Ramos (cell line): ENCODE data around the gene SHISA6.

ENCODE experiments used
- in situ Hi-C: fragments of 300-500 bp; cut with MboI; formaldehyde crosslinking; loops from one replicate; pipeline ENCODE4 v1.14.3; 2022; ENCODE audit warnings: low sequenced_read_pairs; ENCODE audit not compliant: unreplicated experiment

The SHISA6 gene

GRCh38 chr17:11503308-11504035 is 262.5 kb downstream of the SHISA6 start:
- in situ Hi-C loops = no loop called here

DNA sequence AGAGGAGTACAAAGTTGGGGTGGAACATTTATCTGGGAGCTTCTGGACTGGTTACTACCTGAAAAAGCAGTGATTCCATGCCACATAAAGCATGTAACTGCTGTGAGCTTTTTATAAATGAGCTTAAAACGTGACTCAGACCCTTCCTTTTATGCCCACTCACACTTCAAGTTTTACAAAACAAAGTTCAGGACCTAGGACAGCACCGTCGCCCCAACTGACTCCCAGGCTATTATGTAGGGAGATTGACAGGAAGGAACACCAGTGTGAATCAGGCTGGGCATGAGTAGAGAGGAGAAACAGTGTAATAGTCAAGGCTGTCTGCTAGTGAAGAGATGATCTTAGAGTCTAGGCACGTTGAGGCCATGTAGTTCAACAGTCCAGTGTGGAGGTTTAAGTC is 265.6 kb downstream of the SHISA6 start:
- in situ Hi-C loops = no loop called here

DNA sequence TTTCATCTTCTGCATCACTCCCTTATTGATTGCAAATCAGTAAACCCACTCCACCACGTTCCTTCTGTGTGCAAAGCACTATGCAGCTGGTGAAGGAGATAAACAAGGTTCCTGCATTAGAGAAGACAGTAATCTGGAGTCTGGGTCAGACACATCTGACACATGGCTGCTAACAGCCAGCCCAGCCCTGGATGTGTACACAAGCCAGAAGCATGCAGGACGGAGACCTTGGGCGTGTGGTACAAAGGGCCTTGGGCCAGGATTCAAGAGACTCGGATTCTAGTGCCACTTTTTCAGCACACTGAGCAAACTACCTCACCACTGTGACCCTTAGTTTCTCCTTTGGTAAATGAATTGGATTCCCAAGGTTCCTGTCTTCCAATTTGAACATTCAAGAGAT is 270.7 kb downstream of the SHISA6 start:
- in situ Hi-C loops = no loop called here

DNA sequence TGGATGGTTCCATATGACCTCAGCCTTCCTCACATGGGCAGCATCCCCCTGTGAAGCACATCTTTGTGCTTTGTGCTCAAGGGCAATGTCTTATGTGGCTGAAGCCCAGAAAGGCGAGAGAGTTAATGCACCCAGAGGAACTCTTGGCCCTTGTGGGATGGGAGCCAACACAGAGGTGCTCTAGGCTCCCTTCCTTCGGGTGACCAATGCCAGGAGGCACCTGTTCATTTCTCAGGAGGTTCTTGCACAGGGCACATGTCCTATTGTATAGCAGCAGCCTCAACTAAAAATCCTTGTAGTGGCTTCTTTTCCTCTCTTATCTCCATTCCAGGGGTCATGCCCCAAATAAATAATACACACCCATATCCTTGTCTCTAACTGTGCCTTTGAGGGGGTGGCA is 273.6 kb downstream of the SHISA6 start:
- in situ Hi-C loops = no loop called here

- in situ Hi-C loops = no loop called here
These were observed 274.1 kb downstream of the SHISA6 start for GRCh38 chr17:11514981-11515680.

DNA sequence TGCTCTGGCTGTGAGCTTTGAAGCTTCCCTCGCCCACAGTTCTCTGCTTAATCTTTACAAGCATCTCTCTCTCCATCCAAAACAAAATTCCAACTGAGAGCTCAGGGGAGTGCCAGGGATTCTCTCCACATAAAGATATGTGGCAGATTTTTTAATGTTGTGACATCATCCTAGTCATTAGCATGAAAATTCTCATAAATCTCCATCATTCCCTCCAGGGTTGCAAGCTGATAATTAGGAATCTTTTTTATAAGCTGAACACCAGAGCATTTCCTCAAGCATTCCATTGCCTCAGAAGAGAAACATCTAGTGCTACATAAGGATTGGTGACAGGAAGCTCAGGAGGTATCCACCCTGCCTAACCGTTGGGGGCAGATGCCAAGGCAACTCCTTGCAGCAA is 274.9 kb downstream of the SHISA6 start:
- in situ Hi-C loops = no loop called here

- in situ Hi-C loops = no loop called here
These were observed 294.2 kb downstream of the SHISA6 start for GRCh38 chr17:11535231-11535630.

GRCh38 chr17:11538366-11538765 is 297.4 kb downstream of the SHISA6 start:
- in situ Hi-C loops = no loop called here

DNA sequence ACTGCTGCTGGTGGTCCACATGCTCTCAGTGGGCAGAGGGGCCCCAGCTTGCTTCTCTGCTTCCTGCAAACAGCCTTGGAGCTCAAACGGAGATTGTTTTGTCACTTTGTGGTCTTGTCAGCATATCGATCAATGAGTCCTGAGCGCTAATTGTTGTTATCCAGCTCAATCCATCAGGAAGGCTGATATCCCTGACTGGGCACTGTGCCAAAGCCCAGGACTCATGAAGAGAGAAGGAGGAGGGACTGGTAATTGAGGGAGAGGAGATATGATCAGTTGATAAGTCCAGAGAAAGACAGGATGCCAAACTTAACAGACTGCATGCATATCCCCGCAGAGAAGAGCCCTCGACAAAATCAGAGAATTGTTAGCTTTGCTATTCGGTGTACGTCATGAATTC is 298.6 kb downstream of the SHISA6 start:
- in situ Hi-C loops = no loop called here

DNA sequence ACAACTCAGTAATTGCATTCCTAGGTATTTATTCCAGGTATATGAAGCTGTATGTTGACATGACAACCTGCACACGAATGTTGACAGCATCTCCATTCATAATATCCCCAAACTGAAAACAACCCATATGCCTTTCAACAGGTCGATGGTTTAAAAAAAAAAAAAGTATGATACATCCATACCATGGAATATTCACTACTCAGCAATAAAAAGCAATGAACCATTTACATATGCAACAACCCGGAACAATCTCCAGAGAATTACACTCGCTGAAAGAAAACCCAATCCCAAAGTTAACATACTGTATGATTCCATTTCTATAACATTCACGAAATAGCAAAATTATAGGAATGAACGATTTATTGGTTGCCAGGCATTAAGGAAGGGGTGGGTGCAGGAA is 304.0 kb downstream of the SHISA6 start:
- in situ Hi-C loops = no loop called here

DNA sequence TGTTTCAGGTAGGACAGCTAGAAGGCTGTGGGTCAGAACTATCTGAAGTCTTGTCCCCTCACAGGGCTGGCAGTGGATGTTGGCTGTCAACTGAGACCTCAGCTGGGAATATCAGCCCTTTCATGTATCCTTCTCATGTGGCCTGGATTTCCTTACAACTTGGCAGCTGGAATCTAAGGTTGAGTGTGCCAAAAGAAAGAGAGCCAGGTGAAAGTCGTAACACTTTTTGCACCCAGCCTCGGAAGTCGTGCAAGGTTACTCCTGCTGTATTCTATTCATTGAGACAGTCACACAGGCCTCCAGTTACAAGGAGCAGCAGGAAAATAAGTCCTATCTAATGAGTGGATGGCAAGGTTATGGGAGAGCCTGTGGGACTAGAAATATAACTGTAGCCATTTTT is 304.7 kb downstream of the SHISA6 start:
- in situ Hi-C loops = no loop called here

- in situ Hi-C loops = no loop called here
These were observed 306.8 kb downstream of the SHISA6 start for GRCh38 chr17:11547853-11548252.

DNA sequence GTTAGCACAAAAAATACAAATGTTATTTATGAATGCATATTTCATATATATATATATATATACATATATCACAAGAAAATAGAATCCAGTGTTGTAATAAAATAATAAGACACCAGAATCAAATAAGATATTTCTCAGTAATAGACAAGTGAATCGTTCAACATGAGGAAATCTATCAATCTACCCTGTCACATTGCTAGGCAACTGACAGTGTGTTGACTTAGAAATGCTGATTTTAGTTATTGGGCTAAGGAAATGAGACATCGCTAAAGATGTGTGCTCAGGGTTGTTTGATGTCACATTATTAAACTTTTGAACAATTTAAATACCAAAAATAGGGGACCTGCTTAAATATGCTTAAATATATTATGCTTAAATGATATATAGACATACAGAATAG is 307.4 kb downstream of the SHISA6 start:
- in situ Hi-C loops = no loop called here

DNA sequence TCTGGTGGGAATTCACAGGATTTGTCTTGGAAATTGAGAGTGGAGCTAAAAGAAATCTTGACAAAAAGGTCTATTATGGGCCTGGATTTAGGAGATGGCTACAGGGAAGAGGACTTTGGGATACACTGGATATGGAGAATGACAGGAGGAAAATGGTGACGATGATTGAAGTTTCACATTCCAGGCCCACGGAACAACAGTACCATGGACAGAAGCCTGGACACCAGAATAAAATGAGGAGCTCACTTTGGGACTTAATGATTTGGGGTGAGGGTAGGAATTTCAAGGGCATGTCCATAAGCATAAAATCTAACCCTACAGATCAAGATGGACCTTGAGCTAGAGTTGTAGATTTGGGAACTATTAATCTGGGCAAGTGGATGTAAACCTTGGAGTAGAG is 309.4 kb downstream of the SHISA6 start:
- in situ Hi-C loops = no loop called here

GRCh38 chr17:11551442-11551841 is 310.4 kb downstream of the SHISA6 start:
- in situ Hi-C loops = no loop called here

DNA sequence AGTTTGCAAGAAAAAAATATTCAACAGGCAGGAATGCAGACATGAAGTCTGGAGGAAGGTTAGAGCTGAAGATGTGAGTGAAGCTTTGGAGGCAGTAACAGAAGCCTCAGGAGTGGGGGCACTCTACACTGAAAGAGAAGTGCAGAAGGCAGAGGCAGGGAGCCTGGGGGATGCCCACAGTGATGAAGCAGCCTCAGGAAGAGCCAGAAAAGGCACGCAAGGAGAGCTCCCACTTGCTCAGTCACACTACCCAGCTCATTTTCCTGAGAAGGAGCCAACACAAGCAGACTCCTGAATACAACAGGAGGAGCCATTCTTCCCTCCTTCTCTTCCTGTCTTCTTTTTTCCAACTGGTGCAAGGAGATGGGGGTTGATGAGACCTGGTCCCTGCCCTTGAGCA is 312.1 kb downstream of the SHISA6 start:
- in situ Hi-C loops = no loop called here

- in situ Hi-C loops = no loop called here
These were observed 313.0 kb downstream of the SHISA6 start for GRCh38 chr17:11554042-11554441.

- in situ Hi-C loops = no loop called here
These were observed 313.5 kb downstream of the SHISA6 start for GRCh38 chr17:11554542-11554941.

DNA sequence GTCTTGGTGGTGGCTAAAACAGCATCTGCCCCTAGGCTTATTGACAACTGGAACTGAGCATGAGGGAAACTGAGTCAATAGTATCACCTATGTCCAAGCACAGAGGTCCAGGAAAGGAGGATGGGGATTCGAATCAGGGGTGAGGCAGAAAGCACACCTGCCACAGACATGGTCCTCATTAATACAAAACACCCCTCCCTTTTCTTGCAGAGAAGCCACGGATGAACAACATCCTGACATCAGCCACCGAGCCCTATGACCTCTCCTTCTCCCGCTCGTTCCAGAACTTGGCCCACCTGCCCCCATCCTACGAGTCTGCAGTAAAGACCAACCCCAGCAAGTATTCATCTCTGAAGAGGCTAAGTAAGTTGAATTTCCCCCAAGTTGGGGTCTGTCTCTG is 314.5 kb downstream of the SHISA6 start:
- in situ Hi-C loops = no loop called here

DNA sequence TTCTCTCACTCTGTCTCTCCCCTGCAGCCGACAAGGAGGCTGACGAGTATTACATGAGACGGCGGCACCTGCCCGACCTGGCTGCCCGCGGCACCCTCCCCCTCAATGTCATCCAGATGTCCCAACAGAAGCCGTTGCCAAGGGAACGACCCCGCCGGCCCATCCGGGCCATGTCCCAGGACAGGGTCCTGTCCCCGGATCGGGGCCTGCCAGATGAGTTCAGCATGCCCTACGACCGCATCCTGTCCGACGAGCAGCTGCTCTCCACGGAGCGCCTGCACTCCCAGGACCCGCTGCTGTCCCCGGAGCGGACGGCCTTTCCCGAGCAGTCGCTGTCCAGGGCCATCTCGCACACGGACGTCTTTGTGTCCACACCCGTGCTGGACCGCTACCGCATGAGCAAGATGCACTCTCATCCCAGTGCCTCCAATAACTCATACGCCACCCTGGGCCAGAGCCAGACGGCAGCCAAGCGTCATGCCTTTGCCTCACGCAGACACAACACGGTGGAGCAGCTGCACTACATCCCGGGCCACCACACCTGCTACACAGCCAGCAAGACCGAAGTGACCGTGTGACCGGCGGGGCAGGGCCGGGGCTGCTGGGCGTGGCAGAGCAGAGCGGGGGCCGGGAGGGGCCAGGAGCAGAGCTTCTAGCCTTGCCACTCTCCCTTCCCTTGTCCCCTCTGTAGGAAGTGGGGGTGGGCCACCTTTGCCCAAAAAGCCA is 316.9 kb downstream of the SHISA6 start:
- in situ Hi-C loops = no loop called here

DNA sequence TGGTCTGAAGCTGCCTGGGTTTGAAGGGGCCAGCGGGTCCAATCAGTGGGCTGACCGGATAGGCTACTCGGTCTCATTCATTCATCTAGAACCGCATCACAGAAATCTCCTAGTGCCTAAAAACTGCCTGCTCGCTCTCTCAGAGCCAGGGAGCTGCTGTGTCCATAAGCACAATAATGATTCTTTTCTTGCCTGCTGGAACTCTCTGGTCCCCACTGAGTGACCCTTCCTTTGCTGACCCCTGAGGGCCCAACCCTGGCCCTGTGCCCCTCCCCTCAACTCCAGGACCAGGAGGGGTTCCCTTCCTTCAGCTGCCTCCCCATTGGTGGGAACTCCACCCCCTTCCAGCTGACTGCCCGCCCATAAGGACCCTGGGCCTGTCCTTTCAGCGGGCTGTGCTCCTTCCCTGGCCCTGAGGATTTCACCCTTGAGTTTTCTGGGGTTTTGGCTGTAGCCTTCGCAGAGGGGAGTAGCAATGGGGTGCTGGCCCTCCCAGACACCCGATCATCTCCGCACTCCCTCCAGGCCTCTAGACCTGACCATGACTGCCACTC is 317.7 kb downstream of the SHISA6 start:
- in situ Hi-C loops = no loop called here
